GM18909 (cell line): Measurements from ENCODE around the gene BAIAP2L2.
A peak's percentile ranks its signal among the peaks of the same experiment; 100 is the strongest.

Experiments
- ATAC-seq: cut with Tn5 transposase; IDR thresholded peaks from one replicate; pipeline ENCODE4 v1.9.1; 2021; ENCODE audit warnings: mild to moderate bottlenecking; ENCODE audit not compliant: unreplicated experiment, poor library complexity

BAIAP2L2 gene

DNA sequence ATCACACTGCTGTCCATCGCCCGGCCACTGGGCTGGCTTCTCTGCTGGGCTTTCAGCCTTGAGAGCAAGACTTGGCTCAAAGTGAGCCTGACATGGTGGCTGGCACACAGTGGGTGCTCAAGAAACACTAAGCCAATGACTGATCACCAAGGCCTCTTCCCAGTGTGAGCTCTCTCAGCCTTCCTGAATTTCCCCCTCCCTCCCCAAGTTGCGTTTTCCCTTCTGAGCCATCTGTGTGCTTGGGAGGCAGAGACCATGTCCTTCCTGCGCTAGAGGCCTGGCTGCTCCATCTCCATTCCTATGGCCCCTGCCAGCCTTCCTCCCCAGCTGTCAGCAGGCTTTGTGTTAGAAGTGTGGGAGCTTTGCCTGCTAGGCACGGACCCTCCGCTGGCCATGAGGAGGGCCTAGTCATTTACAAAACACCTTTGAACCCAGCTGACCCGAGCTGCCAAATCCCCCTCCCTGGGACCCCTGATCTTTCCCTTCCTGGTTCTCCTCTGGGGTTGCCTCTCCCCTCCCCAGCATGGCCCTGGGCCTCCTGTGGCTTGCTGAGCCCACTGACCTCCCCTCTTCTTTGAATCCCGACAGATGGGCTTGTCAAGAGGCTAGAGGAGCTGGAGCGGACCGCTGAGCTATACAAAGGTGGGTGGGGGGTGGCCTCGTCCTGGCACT is 40.1 kb downstream of the BAIAP2L2 start:
- no peak for ATAC-seq

- no peak for ATAC-seq
These were observed 40.9 kb downstream of the BAIAP2L2 start for GRCh38 chr22:38069372-38070249.

DNA sequence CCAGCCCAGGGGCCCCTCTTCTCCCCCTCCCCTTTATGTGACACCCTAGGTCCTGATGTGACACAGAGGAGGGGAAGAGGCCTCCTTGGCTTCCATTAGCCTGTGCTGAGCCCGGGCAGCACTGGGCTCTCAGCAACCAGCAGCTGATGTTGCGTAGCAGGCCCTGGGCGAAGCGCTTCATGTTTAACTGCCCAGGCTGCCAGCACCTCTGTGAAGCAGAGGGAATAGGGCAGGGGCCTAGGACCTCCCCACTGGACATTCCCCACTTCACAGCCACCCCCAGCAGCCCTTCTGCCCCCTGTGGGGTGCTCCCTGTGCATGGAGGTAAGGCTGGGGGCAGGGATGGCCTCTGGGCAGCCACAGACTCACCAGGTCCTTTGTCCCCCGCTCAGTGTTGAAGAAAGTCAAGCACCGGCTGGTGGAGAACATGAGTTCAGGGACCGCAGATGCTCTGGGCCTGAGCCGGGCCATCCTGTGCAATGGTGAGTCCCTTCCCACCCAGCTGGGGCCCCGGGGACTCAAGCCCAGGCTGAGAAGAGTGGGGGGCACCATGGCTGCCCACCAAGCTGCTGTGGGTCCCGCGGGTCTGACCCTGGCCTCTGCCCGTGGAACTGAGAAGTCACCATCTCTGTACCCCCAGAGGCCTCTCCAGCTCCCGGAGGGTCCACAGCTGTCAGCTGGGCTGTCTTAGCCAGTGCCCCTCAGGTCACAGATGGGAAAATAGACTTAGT is 41.7 kb downstream of the BAIAP2L2 start:
- ATAC-seq, result no peak

DNA sequence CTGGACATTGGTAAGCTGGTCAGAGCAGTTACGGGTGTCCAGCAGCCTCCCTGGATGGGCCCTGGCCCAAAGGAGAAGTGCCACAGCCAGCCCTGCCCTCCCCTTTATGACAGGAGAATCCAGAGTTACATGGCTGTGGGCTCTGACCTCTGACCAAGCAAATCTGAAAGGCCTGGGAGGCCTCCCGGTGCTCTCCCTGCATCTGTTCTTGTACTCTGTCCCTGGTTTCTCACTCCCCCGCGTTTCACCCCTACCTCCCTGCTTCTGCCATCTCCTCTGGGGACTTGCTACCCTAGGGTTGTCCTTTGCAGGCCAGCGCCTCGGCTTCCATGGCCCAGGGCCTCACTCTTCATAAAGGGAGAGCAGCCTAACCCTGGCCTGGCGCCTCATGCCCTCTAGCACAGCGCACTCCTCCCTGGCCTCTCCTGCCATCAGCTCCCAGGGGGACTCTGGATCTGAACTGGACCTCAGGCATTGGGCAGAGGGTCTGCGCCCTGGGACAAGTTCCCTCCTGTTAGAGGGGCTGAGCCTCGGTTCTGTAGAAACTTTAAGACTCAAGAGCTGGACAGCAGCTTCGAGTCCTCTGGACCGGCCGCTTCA is 42.6 kb downstream of the BAIAP2L2 start:
- ATAC-seq, result no peak

DNA sequence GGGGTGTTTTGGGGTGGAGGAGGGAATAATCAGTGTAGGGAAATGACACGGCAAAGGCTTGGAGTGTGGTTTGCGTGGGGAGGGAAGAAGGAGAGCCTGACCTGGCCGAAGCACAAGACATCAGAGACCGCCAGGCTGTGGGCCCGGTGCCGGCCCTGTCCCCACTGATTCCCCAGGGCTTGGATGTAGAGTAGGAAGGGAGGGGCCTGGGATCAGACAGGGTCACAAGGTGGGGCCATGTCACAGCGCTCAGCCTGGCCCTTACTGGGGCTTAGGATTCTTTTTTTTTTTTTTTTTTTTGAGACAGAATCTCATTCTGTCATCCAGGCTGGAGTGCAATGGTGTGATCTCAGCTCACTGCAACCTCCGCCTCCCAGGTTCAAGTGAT is 43.5 kb downstream of the BAIAP2L2 start:
- ATAC-seq, result no peak

GRCh38 chr22:38066381-38067027 is 44.0 kb downstream of the BAIAP2L2 start:
- no peak for ATAC-seq

- ATAC-seq, result no peak
These were observed 44.9 kb downstream of the BAIAP2L2 start for GRCh38 chr22:38065539-38065938.

- no peak for ATAC-seq
These were observed 47.7 kb downstream of the BAIAP2L2 start for GRCh38 chr22:38062791-38063190.

DNA sequence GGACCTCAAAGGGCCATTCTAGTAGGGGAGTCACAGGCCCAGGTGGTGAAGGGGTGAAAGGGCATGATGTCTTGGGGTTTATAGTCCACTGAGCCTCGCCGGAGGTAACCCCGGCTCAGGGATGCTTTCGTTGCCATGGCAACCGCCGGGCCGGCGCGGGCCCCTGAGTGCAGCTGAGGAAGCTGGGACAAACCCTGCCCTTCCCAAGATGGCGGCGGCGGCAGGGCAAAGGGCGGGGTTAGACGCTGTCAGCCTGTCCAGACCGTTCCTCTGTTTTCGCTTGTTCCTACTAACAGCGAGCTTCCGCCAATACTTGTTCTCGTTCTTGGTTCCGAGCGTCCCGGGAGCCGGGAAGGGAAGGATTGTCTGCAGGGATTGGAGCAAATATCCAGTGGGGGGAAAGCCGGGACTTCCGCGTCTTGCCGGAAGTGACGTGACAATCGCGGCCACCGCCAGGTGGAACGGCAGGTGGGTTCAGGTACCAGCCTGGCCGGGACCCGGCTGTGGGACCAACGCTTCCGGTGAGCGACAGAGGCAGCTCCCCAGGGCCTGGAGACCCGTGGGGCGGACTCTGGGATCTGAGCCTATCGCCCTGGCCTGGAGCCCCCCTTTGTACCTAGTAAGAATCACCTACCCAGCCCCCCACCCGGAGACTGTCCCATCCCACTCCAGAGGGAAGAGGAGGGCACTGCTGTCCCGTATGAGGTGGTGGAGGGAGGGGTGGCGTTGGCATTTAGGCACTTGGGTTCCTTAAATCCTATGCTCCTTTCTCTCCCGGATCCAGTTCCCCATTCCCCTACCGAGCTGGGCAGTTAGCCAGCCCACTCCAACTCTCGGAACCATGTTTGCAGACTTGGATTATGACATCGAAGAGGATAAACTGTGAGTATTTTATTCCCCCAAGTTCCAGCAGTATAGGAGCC is 53.3 kb downstream of the BAIAP2L2 start, which contains the start of gene PICK1:
PICK1 (plus strand) TSS at position 436 of the 923 bp plus-strand sequence; CDS start at position 842, 406 bp downstream.
- no peak for ATAC-seq

GRCh38 chr22:38051900-38052862 is 58.3 kb downstream of the BAIAP2L2 start:
- peak; percentile 59 for ATAC-seq

- no peak for ATAC-seq
These were observed 59.2 kb downstream of the BAIAP2L2 start for GRCh38 chr22:38051261-38051660.

DNA sequence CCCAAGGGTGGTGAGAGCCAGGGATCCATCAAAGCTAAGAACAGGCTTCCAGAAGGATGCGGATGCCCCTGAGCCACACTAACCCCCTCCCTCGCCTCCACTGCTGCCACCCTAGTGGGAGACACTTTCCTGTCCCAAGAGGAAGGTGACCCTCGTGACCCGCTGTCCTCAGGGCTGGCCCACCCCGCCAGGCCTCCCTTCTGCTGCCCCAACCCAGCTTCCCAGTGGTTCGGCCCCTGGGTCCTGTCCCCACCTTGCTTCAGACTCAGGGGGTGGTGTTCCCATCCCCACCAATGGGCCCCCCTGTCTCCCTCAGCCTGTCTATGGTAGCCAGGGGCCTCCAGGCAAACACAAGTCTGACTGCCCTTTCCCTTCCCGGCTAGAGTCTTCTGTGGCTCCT is 59.8 kb downstream of the BAIAP2L2 start:
- ATAC-seq, result no peak

- ATAC-seq, result no peak
These were observed 60.5 kb downstream of the BAIAP2L2 start for GRCh38 chr22:38049812-38050619.

DNA sequence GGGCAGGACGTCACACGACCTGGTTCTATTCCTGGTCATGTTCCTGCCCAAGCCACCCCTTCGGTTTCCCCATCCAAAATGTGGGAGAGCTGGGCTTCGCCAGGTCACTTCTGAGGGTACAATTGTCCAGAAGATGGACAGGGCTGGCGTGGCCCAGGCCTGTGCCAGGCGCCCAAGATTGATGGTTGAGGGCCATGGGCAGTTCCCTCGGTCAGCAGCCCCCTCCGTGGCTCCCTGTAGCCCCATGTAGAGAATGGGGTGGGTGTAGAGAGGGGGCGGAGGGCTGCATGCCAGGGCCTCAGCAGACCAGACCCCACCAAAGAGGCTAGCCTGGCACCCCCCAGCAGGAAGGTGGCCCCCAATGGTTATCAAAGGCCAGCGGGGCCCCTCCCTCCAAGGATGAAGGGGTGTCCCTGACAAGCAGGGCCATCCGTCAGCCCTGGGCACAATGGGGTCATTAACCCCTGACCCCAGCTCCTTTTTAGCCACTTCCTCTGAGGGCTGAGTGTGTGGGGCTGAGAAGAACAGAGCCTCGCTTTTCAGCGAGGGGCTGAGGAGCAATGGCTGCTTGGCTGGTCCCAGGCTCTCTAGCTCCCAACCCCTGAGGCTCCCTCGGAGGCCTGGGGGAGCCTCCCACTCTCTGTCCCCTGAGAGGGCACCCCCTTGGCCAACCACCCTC is 64.3 kb downstream of the BAIAP2L2 start:
- no peak for ATAC-seq

GRCh38 chr22:38043151-38044039 is 67.1 kb downstream of the BAIAP2L2 start:
- ATAC-seq, result no peak

GRCh38 chr22:38042488-38042790 is 68.0 kb downstream of the BAIAP2L2 start:
- no peak for ATAC-seq
